ENCODE data around the gene RMI2.

RMI2 gene

DNA sequence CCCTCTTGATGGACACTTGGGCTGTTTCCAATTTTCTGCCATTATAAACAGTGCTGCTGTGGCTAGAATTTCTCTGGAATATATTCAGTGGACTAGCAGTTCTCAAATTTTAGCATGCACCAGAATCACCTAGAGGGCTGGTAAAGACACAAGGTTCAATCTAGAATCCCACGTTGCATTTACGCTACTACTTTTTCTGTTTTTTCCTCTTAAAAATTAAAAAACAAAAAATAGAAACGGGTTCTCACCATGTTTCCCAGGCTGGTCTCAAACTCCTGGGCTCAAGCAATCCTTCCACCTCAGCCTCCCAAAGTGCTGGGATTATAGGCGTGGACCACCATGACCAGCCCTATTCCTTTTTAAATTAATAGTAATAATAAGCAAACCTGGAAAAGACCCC lies 49.6 kb upstream of the RMI2 start (continued):
- TF ChIP-seq, protein P1, sequence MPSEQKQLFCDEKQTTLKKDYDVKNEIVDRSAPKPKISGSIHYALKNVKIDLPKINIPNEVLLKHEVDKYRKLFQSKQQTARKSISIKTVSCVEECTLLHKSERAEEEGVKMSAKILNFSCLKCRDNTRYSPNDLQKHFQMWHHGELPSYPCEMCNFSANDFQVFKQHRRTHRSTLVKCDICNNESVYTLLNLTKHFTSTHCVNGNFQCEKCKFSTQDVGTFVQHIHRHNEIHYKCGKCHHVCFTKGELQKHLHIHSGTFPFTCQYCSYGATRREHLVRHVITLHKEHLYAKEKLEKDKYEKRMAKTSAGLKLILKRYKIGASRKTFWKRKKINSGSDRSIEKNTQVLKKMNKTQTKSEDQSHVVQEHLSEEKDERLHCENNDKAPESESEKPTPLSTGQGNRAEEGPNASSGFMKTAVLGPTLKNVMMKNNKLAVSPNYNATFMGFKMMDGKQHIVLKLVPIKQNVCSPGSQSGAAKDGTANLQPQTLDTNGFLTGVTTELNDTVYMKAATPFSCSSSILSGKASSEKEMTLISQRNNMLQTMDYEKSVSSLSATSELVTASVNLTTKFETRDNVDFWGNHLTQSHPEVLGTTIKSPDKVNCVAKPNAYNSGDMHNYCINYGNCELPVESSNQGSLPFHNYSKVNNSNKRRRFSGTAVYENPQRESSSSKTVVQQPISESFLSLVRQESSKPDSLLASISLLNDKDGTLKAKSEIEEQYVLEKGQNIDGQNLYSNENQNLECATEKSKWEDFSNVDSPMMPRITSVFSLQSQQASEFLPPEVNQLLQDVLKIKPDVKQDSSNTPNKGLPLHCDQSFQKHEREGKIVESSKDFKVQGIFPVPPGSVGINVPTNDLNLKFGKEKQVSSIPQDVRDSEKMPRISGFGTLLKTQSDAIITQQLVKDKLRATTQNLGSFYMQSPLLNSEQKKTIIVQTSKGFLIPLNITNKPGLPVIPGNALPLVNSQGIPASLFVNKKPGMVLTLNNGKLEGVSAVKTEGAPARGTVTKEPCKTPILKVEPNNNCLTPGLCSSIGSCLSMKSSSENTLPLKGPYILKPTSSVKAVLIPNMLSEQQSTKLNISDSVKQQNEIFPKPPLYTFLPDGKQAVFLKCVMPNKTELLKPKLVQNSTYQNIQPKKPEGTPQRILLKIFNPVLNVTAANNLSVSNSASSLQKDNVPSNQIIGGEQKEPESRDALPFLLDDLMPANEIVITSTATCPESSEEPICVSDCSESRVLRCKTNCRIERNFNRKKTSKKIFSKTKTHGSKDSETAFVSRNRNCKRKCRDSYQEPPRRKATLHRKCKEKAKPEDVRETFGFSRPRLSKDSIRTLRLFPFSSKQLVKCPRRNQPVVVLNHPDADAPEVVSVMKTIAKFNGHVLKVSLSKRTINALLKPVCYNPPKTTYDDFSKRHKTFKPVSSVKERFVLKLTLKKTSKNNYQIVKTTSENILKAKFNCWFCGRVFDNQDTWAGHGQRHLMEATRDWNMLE (tag by site-specific recombination; conservative IDR thresholded peaks at IDR 0.05; ENCODE audit: low read depth) = no peak
- TF ChIP-seq ZNF629 (tag by site-specific recombination; IDR thresholded peaks at IDR 0.05) (no peak), PRDM1 (tag by site-specific recombination; IDR thresholded peaks at IDR 0.05) (no peak)

DNA sequence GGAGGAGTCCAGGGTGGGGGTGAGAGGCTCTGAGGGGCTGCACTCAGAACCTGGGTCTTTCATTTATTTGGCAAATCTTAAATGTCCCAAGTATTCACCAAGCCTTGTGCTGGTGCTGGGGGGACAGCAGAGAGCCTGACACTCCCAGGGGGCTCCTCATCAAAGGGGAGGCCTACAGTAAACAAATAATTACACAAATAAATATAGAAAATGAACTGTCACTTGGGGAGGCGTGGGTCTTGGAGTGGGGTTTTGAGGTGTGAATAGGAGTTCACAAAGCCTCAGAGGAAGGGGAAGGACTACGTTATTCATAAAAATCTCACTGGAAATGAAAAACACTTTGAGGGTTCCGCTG lies 48.9 kb upstream of the RMI2 start:
- H3K4me3 ChIP-seq (ENCODE audit: low read depth, low read length) = no peak overlapping the region
- H3K27ac ChIP-seq (ENCODE audit: extremely low read depth, low read depth, low read length) = no peak overlapping the region
- TF ChIP-seq EGR2 (tag by site-specific recombination; IDR thresholded peaks at IDR 0.05; ENCODE audit: low read depth) (no peak), ZNF658 (tag by site-specific recombination; IDR thresholded peaks at IDR 0.05) (no peak), ZFP3 (tag by site-specific recombination; IDR thresholded peaks at IDR 0.05; ENCODE audit: low read depth) (peak; percentile 93)
- CTCF ChIA-PET = no interaction called here
- no peaks in the 10 kb centered on the region for H3K9me3 ChIP-seq (ENCODE audit: control insufficient read depth, insufficient read depth, low read depth, low read length)
- no peaks in the 10 kb centered on the region; the same call in 1 of the 2 replicates for H3K4me1 ChIP-seq (ENCODE audit: control insufficient read depth, insufficient read depth, low read length)
- H3K36me3 ChIP-seq (ENCODE audit: control insufficient read depth in 2 of 2, insufficient read depth in 1 of 2, low read length in 2 of 2) = no peaks in the 10 kb centered on the region
- POLR2A ChIA-PET = interaction anchor here (2.4 kb wide), 1 partner anchor 40 kb away, joined by 8 read pairs; the partner anchor contains the start of gene SOCS1

DNA sequence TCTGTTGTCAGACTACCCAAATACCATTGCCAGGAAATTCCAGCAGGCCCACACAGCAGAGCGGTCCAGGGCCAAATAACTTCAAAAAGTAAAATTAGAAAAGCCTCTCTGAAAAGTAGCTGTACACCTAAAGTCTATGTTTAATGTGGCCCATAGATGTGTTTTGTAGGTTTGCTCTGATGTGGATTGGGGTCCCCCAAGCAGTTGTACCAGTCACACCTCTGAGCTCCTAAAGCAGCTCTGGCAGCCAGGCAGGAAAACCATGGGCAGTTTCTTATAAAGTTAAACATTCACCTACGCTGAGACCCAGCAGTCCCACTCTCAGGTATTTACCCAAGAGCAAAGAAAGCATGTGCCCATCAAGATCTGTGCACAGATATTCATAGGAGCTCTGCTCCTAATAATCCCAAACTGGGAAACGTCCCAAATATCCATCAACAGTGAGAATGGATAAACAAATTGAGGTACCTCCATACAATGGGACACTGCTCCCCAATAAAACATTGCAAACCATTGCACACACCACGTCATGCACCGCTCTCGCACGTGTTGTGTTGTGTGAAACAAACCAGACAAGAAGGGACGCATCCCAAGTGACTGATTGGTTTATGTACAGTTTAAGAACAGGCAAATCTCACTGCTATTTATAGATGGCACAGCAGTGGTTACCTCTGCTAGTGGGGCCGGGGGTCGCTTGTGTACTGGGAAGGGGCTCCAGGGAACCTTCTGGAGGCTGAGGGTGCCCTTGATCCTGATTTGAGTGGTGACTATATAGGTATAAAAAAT lies 48.4 kb upstream of the RMI2 start:
- POLR2A ChIA-PET = interaction anchor here (2.4 kb wide), 1 partner anchor 41 kb away, joined by 8 read pairs; the partner anchor contains the start of gene SOCS1
- no peak overlapping the region for H3K27ac ChIP-seq (ENCODE audit: extremely low read depth, low read depth, low read length)
- TF ChIP-seq ZNF544 (tag by site-specific recombination; IDR thresholded peaks at IDR 0.05) (no peak), ZNF37A (tag by site-specific recombination; IDR thresholded peaks at IDR 0.05) (no peak), ZNF366 (tag by site-specific recombination; conservative IDR thresholded peaks at IDR 0.05) (no peak), SP2 (tag by site-specific recombination; IDR thresholded peaks at IDR 0.05) (no peak), ZNF19 (tag by site-specific recombination; IDR thresholded peaks at IDR 0.05; ENCODE audit: low read depth) (no peak)
- CTCF ChIA-PET = interaction anchor here (0.6 kb wide), 1 partner anchor 749 kb away, joined by 4 read pairs; no protein-coding TSS in a partner anchor
- no peaks in the 10 kb centered on the region for H3K9me3 ChIP-seq (ENCODE audit: control insufficient read depth, insufficient read depth, low read depth, low read length)
- no peaks in the 10 kb centered on the region; the same call in 1 of the 2 replicates for H3K4me1 ChIP-seq (ENCODE audit: control insufficient read depth, insufficient read depth, low read length)
- H3K4me3 ChIP-seq (ENCODE audit: low read depth, low read length) = no peak overlapping the region
- H3K36me3 ChIP-seq (ENCODE audit: control insufficient read depth in 2 of 2, insufficient read depth in 1 of 2, low read length in 2 of 2) = no peaks in the 10 kb centered on the region

DNA sequence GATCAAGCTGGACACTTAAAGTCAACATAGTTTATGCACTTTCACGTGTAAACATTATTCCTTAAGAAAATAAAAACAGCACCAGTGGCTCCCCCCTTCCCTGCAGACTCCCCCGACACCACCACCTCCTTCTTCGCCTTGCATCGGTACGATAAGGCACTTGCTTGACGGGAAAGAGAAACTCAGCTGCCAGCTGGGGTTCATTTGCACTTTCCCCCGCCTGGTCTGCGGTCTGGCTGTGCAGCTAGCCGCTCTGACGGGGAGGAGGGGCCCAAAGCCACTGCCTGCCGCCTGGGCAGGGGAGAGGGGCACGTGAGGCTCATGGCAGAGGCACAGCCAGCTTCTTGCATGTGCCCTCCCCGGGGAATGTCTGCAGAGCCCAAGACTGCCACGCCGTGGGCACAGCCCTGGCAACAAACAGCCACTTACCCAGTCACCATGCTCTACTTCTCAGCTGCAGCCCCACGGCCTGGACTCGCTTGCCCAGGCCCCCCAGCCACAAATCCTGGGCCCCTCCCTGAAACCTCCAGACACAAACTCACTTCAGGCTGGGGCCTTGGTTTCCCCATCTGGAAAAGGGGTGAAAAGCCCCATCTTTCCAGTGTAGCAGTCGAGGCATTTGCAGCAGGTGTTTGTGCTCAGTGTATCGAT lies 47.6 kb upstream of the RMI2 start:
- H3K4me1 ChIP-seq (ENCODE audit: control insufficient read depth, insufficient read depth, low read length) = no peaks in the 10 kb centered on the region; the same call in 1 of the 2 replicates
- no peaks in the 10 kb centered on the region for H3K9me3 ChIP-seq (ENCODE audit: control insufficient read depth, insufficient read depth, low read depth, low read length)
- H3K4me3 ChIP-seq (ENCODE audit: low read depth, low read length) = no peak overlapping the region
- ChIA-PET POLR2A (interaction anchor here (2.4 kb wide), 1 partner anchor 42 kb away, joined by 8 read pairs; the partner anchor contains the start of gene SOCS1), CTCF (no interaction called here)
- no peaks in the 10 kb centered on the region for H3K36me3 ChIP-seq (ENCODE audit: control insufficient read depth in 2 of 2, insufficient read depth in 1 of 2, low read length in 2 of 2)
- H3K27ac ChIP-seq (ENCODE audit: extremely low read depth, low read depth, low read length) = no peak overlapping the region
- TF ChIP-seq ZNF791 (tag by site-specific recombination; IDR thresholded peaks at IDR 0.05) (no peak), ZNF138 (tag by site-specific recombination; IDR thresholded peaks at IDR 0.05; ENCODE audit: borderline replicate concordance) (no peak), SP7 (tag by site-specific recombination; IDR thresholded peaks at IDR 0.05) (no peak), ZNF335 (tag by site-specific recombination; conservative IDR thresholded peaks at IDR 0.05) (peak; percentile 46), ZBTB17 (tag by site-specific recombination; IDR thresholded peaks at IDR 0.05) (peak; percentile 36; the same call in 1 of the 2 replicates), ZNF341 (tag by site-specific recombination; IDR thresholded peaks at IDR 0.05; ENCODE audit: low read depth) (peak; percentile 16; the same call in 1 of the 2 replicates), ZNF391 (tag by site-specific recombination; IDR thresholded peaks at IDR 0.05; ENCODE audit: borderline replicate concordance, low read depth) (no peak), ZNF529 (tag by site-specific recombination; IDR thresholded peaks at IDR 0.05; ENCODE audit: insufficient replicate concordance) (no peak)
- TF ChIP-seq, protein P2, sequence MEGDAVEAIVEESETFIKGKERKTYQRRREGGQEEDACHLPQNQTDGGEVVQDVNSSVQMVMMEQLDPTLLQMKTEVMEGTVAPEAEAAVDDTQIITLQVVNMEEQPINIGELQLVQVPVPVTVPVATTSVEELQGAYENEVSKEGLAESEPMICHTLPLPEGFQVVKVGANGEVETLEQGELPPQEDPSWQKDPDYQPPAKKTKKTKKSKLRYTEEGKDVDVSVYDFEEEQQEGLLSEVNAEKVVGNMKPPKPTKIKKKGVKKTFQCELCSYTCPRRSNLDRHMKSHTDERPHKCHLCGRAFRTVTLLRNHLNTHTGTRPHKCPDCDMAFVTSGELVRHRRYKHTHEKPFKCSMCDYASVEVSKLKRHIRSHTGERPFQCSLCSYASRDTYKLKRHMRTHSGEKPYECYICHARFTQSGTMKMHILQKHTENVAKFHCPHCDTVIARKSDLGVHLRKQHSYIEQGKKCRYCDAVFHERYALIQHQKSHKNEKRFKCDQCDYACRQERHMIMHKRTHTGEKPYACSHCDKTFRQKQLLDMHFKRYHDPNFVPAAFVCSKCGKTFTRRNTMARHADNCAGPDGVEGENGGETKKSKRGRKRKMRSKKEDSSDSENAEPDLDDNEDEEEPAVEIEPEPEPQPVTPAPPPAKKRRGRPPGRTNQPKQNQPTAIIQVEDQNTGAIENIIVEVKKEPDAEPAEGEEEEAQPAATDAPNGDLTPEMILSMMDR (tag by site-specific recombination; IDR thresholded peaks at IDR 0.05) = no peak
- TF ChIP-seq, protein P3, sequence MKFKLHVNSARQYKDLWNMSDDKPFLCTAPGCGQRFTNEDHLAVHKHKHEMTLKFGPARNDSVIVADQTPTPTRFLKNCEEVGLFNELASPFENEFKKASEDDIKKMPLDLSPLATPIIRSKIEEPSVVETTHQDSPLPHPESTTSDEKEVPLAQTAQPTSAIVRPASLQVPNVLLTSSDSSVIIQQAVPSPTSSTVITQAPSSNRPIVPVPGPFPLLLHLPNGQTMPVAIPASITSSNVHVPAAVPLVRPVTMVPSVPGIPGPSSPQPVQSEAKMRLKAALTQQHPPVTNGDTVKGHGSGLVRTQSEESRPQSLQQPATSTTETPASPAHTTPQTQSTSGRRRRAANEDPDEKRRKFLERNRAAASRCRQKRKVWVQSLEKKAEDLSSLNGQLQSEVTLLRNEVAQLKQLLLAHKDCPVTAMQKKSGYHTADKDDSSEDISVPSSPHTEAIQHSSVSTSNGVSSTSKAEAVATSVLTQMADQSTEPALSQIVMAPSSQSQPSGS (tag by site-specific recombination; IDR thresholded peaks at IDR 0.05; ENCODE audit: low read depth) = no peak
